GM18517 (cell line): ENCODE measurements around the gene MAP4K3.
"Not testable (repeated sequence)": the region's sequence is repeated elsewhere in the genome, so short reads cannot be mapped to it uniquely, and the experiment has no call there.

Experiments used
- ATAC-seq: cut with Tn5 transposase; IDR thresholded peaks from one replicate; pipeline ENCODE4 v1.9.1; 2021; ENCODE audit warnings: mild to moderate bottlenecking, moderate library complexity; ENCODE audit not compliant: unreplicated experiment

The MAP4K3 gene

GRCh38 chr2:39246382-39246980 is 190.6 kb downstream of the MAP4K3 start:
- no peak for ATAC-seq

- ATAC-seq = not testable (repeated sequence)
Observed at GRCh38 chr2:39244963-39245625, 192.0 kb downstream of the MAP4K3 start.

- ATAC-seq = not testable (repeated sequence)
Observed at GRCh38 chr2:39244241-39244862, 192.7 kb downstream of the MAP4K3 start.

- ATAC-seq = no peak
Observed at GRCh38 chr2:39243469-39244123, 193.5 kb downstream of the MAP4K3 start, which contains the start of gene CDKL4. TSS of gene CDKL4 (minus strand) at chr2:39243970.

GRCh38 chr2:39241588-39241987 is 195.5 kb downstream of the MAP4K3 start:
- ATAC-seq = no peak

GRCh38 chr2:39240758-39241157 is 196.3 kb downstream of the MAP4K3 start:
- ATAC-seq = no peak

GRCh38 chr2:39234754-39235153 is 202.3 kb downstream of the MAP4K3 start:
- no peak for ATAC-seq

- no peak for ATAC-seq
Observed at GRCh38 chr2:39232141-39232540, 204.9 kb downstream of the MAP4K3 start.

GRCh38 chr2:39228413-39229209 is 208.5 kb downstream of the MAP4K3 start:
- ATAC-seq = no peak

- ATAC-seq = no peak
Observed at GRCh38 chr2:39227628-39228412, 209.3 kb downstream of the MAP4K3 start.

GRCh38 chr2:39225567-39225966 is 211.5 kb downstream of the MAP4K3 start:
- ATAC-seq = no peak

GRCh38 chr2:39223909-39224308 is 213.2 kb downstream of the MAP4K3 start:
- ATAC-seq = no peak

- no peak for ATAC-seq
Observed at GRCh38 chr2:39221459-39221858, 215.6 kb downstream of the MAP4K3 start.

- ATAC-seq = no peak
Observed at GRCh38 chr2:39220136-39220535, 216.9 kb downstream of the MAP4K3 start.

- no peak for ATAC-seq
Observed at GRCh38 chr2:39218391-39218790, 218.7 kb downstream of the MAP4K3 start.

- no peak for ATAC-seq
Observed at GRCh38 chr2:39217192-39217550, 219.9 kb downstream of the MAP4K3 start.

GRCh38 chr2:39216346-39217191 is 220.5 kb downstream of the MAP4K3 start:
- ATAC-seq = no peak

- ATAC-seq = no peak
Observed at GRCh38 chr2:39215545-39215944, 221.5 kb downstream of the MAP4K3 start.

- no peak for ATAC-seq
Observed at GRCh38 chr2:39213015-39213414, 224.1 kb downstream of the MAP4K3 start.
